HG03097 (cell line): ENCODE data around the gene IFI30.
"Not testable (repeated sequence)": the region's sequence is repeated elsewhere in the genome, so short reads cannot be mapped to it uniquely, and the experiment has no call there.

Source experiments
- ATAC-seq: cut with Tn5 transposase; IDR thresholded peaks from one replicate; pipeline ENCODE4 v1.9.1; 2021; ENCODE audit not compliant: unreplicated experiment, low FRiP score

Gene IFI30

DNA sequence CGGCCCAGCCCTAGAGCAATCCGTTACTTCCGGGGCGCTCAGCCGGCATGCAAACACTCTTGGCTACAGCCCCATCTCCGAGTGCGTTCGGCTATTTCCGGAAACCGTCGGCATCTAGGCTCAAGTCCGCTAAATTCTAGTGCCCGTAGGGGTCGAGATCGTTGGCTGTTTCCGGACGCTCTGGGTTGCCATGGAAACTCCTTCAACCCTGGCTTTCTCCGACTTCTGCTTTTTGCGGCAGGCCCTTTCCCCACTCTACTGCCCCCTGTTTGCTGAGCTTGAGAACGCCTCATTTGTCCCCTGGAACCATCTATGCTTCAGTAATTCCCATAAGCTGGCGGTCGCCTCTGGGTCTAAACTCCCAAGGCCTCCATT is 21.2 kb upstream of the IFI30 start:
- ATAC-seq = peak; percentile 57

DNA sequence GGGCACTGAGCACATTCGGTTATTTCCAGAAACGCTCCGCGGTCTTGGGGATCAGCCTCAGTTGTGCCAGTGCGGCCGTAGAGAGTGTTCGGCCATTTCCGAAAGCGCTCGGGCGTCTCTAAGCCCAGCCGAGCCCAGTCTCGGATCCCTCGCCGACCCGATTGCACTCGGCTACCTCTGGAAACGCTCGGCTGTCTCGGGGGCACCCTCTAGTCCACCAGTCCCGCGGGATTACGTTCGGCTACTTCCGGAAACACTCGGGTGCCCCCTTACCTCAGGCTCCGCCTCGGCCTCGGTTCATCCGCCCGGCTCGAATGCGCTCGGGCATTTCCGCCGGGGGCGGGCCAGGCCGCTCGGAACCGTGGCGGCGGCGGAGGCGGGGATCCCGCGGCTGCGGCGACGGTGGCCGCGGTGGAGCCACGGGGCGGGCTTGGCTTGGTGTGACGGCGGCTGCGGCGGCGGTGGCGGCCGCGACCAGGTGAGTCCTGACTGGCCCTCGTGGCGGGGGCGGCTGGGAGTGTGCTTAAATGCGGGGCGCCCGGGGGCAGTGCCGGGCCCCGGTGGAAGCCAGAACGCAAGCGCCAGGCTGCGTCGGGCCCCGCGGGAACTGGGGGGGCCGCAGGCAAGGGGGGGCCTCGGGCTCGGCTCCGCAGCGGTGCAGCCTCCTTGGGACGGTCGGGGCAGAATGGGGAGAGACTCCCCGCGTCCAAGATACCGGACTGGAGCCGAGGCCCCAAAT is 20.6 kb upstream of the IFI30 start, which contains the start of gene PIK3R2:
TSS of gene PIK3R2 (plus strand) at position 347 of the 739 bp plus-strand sequence. CDS start 2,717 bp downstream, outside the sequence.
- ATAC-seq = peak; percentile 77

DNA sequence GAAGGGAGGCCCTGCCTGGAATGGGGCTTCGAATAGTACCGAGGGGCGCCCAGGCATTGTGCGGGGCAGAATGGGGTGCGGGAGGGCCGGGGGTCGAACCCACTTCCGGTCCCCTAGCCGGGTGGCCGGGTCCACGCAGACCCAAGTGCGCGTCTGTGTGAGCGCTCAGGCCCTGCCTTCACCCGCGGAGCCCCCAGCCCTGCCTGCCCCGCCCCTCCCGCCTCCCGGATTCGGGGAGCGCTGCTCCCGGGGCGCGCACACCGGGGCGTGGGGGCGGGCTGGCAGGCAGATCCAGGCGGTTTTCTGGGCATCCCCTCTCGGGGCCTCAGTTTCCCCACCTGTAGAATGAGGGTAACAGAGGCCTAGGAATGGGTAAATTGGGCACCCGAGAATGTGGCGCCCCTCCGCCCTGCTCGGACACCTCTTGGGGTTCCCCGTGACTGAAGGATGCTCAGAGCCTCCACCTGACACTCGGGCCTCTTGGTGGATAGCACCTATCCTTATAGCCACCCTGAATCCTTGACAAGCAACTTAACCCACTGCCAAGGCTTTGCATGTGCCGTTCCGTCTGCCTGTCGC is 20.0 kb upstream of the IFI30 start:
- ATAC-seq = no peak

DNA sequence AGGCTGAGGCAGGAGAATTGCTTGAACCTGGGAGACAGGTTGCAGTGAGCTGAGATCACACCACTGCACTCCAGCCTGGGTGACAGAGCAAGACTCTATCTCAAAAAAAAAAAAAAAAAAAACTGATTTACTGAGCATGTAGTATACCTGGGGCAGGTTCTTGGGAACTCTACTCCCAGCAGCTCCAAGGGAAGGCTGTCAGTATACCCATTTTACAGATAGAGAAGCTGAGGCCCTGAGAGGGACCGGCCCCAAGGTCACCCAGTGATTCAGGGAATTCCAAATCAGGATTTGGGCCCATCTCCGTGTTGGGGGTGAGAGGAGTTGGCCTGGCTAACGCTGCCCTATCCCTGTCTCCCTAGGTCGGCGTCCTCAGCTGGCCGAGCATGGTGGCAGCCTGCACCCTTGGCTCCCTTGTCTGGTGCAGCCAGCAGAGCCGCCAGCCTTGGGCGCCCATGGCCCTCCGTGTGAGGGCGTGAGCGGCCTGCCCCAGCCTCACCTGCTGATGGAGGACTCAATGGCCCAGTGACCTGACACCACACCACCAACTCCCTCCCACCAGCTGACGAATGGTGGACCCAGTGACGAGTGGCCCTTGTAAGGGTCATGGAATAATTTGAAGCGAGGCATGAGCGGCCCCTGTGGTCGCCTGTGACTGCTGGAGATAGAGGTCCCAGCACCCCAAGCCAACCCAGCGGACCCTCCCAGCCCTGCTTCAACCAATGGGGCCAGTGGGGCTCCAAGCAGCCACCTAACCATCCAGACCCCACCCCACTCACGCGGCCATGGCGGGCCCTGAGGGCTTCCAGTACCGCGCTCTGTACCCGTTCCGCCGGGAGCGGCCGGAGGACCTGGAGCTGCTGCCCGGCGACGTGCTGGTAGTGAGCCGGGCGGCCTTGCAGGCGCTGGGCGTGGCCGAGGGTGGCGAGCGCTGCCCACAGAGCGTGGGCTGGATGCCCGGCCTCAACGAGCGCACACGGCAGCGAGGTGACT is 18.2 kb upstream of the IFI30 start:
- ATAC-seq = no peak

DNA sequence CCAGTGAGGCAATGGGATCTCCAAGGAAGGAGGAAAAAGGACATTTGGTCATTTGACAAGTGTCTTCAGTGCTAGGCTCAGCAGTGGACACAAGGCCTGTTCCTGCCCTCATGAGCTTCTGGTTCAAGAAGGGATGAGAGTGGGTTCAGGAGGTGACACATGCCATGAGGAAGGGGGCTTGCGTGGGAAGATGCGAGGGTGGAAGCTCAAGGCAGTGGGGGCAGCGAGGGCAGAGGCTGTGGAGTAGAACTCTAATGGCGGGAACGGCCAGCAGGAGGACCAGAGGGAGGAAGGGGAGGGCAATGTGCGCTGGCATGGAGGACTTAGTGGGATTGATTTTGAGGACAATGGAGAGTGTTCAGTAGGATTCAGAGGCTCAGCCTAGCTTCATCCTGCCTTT is 17.3 kb upstream of the IFI30 start:
- ATAC-seq = no peak

DNA sequence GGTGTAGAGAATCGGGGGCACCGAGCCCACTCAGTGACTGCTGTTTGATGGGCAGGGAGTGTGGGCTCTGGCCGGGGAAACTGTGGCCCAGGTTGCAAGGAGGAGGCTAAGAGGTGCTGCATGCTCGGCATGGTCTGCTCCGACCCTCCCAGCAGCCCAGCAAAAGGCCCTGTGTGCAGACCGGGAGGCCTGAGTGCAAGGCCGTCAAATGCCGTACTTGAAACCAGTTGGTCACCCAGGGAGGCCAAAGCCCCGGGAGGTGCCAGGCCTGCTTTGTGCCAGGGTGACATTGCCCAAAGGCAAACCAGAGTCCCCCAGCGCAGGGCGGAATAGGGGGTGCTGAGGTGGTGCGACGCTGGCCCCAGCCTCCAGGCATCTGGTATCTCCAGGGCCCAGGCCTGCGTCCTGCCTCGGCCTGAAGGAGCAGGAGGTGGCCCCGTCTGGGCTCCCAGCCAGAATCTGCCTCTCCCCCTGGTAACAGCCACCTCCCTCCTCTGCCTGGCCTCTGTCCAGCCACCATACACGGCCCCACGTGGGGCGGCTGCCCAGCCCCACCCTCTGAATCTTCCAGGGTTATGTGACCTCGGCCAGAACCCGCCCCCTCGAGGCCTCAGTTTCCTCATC is 16.7 kb upstream of the IFI30 start:
- ATAC-seq = no peak

DNA sequence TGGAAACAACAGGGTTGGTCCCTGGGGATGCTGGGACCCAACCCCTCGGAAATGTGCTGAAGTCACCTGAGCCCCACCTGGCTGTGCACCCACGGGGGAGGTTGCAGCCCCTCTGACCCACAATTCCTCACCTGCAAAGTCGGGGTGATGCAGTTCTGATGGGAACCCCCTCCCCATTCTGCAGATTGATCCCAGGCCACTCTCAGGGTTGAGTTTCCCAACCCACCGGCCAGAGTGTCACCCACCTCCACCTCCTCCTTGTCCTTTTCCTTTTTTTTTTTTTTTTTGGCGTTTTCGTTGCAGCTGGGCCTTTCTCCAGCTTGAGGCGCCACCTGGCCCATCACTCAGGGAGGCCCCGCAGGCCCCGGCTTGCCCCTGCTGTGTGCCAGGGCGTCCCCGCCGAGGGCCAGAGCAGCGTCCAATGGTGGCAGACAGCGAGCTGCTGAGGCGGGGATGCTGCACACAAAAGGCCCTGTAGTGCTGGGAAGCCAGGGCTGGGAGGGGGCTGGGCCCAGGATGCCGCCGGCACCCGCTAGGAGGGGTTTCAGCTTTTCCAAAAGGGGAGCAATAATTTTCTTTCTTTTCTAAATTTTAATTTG is 16.0 kb upstream of the IFI30 start:
- no peak for ATAC-seq

DNA sequence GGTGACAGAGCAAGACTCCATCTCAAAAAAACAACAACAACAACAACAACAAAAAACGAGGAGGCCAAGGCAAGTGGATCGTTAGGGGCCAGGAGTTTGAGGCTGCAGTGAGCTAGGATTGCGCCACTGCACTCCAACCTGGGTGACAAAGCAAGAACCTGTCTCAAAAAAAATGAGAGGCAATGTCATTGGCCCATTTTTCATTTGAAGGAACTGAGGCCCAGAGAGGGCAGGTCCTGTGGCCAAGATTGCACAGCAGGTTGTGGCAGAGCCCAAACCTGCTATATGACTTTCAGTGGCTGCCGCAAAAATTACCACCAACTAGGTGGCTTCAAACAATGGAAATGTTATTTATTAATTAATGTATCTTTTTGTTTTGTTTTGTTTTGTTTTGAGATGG is 15.1 kb upstream of the IFI30 start:
- no peak for ATAC-seq

DNA sequence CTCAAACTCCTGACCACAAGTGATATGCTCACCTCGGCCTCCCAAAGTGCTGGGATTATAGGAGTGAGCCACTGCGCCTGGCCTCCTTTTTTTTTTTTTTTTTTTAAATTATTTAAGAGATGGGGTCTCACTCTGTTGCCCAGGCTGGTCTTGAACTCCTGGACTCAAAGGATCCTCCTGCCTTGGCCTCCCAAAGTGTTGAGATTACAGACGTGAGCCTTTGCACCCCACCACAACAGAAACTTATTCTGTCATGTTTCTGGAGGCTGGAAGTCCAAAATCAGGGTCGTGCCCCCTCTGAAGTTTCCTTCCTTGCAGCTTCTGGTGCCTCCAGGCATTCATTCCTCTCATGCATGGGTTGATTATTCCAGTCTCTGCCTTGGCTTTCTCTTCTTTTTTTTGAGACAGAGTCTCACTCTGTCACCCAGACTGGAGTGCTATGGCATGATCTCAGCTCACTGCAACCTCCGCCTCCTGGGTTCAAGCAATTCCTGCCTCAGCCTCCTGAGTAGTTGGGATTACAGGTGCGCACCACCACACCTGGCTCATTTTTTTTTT is 14.5 kb upstream of the IFI30 start:
- not testable (repeated sequence) for ATAC-seq

DNA sequence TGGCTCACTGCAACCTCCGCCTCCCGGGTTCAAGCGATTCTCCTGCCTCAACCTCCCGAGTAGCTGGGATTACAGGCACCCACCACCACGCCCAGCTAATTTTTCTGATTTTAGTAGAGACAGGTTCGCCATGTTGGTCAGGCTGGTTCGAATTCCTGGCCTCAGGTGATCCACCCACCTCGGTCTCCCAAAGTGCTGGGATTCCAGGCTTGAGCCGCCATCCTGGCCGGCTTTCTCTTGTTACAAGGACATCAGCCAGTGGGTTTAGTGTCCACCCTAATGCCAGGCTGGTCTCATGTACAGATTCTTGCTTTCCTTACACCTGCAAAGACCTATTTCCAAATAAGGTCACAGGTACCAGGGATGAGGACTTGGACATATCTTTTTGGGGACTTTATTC is 13.8 kb upstream of the IFI30 start:
- ATAC-seq = no peak

DNA sequence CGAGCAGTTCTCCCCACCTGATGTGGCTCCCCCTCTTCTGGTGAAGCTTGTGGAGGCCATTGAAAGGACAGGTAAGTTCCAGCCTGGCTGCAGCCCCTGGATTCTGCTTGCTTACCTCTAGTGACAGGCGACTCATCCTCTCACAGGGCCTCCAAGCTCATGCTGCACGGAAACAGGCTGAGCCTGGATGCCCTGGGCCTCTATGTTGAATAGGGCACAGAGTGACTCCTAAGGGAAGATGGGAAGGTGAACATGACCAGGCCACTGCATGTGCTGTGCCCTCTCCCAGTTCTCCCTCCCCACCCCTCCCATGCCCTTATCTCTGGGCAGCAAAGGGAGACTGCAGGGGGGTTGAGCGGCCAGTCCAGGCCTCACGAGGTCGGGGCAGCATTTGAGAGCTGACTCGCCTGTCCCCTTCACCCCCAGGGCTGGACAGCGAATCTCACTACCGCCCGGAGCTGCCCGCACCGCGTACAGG is 13.1 kb upstream of the IFI30 start:
- no peak for ATAC-seq

DNA sequence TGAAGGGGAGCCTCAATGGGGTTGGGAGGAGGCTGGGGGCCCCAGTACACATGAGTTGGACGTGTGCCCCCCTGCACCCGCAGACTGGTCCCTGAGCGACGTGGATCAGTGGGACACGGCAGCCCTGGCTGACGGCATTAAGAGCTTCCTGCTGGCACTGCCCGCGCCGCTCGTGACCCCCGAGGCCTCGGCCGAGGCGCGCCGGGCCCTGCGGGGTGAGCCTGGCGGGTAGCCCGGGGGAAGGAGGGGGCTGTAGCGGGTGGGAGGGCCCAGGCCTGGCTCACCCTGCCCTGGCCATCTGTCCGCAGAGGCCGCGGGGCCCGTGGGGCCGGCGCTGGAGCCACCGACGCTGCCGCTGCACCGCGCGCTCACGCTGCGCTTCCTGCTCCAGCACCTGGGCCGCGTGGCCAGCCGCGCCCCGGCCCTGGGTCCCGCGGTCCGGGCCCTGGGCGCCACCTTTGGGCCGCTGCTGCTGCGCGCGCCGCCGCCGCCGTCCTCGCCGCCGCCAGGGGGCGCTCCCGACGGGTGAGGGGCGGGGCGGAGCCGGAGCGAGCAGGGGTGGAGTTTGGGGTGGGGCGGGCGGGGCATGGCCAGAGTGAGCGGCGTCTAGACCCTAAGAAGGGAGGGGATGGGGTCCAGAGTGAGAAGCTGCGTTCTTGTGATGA is 12.5 kb upstream of the IFI30 start:
- peak; percentile 60 for ATAC-seq

DNA sequence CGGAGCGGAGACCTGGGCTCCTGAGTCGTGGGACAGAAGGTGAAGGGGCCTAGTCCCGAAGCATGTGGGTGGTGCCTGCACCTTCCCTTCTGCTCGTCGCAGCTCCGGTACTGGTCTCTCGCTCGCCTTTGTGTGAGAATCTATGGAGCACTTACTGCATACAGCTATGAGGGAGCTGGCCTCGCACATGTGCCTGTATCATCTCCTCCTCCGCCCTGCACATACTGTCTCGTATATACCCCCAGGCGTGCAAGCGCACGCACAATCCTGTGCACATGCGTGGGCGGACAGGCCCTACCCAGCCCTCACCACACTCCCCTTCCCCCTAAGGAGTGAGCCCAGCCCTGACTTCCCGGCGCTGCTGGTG is 12.0 kb upstream of the IFI30 start:
- no peak for ATAC-seq

DNA sequence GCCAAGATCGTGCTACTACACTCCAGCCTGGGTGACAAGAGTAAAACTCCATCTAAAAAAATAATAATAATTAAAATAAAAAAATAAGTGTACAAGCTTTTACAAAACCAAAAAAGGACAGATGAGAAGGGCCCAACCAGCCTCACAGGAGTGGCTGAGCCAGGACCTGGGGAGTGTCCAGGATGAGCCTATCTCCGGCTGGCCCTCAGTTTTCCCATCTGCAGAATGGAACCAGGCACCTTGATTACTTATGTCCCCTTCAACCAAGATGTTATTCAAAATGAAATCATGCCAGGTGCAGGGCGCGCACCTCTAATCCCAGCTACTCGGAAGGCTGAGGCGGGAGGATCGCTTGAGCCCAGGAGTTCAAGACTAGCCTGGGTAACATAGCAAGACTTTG is 9.5 kb upstream of the IFI30 start:
- no peak for ATAC-seq

DNA sequence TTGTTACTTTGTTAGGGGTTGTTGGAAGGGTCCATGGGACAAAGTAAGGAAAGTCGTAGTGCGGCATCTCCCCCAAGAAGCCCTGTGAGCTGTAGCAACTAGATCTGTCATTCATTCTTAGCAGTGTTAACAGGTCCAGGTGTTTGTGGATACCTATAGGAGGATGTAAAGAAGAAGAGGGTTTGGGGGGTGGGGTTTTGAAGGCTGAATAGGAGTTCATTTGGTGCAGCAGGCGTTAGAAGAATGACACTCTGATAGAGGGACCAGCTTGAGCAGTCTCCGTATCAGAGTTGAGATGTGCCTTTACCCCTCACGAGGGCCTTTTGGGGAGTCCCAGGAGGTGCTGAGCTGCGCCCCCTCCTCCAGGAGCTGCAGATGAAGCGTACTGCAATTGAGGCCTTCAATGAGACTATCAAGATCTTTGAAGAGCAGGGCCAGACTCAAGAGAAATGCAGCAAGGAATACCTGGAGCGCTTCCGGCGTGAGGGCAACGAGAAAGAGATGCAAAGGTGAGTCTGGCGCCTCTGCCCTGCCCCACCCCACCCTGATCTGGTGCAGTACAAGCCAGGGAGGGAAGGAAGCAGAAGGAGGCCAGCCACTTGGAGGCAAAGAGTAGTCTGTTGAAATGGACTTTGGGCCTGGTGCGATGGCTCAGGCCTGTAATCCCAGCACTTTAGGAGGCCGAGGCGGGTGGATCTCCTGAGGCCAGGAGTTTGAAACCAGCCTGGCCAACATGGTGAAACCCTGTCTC is 7.6 kb upstream of the IFI30 start:
- ATAC-seq = no peak

DNA sequence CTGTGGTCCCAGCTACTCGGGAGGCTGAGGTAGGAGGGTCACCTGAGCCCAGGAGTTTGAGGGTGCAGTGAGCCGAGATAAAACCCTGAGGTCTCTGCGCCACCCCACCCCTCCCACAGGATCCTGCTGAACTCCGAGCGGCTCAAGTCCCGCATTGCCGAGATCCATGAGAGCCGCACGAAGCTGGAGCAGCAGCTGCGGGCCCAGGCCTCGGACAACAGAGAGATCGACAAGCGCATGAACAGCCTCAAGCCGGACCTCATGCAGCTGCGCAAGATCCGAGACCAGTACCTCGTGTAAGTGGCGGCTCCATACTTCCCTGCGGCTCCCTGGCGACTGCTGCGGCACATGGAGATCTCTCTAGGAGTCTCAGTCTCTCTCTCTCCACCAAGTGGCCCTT is 6.6 kb upstream of the IFI30 start:
- no peak for ATAC-seq

DNA sequence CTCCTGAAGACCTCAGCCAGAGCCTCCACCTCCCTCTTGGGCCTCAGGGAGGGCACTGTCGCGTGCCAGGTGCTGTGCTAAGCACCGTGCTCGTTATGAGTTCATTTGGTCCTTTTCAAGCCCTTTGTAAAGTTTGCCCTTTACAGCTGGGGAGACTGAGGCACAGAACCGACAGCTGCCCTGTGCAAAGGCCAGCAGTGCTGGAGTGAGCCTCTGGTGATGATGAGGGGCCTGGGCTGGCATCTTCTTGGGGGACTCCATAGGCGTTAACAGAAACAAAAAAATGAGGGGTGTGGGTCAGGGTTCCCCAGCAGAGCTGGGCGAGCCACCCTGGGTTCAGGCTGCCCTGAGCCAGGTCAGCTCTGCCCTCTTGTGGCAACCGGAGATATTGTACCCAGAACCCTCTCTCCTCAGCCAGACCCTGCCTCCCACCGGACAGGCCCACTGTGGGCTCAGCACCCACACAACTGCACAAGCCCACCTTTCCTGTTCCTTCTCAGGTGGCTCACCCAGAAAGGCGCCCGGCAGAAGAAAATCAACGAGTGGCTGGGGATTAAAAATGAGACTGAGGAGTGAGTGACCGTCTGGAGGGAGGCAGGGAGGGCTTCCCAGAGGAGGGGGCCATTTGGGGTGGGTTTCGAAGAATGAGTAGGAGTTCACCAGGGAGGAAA is 5.5 kb upstream of the IFI30 start:
- no peak for ATAC-seq

DNA sequence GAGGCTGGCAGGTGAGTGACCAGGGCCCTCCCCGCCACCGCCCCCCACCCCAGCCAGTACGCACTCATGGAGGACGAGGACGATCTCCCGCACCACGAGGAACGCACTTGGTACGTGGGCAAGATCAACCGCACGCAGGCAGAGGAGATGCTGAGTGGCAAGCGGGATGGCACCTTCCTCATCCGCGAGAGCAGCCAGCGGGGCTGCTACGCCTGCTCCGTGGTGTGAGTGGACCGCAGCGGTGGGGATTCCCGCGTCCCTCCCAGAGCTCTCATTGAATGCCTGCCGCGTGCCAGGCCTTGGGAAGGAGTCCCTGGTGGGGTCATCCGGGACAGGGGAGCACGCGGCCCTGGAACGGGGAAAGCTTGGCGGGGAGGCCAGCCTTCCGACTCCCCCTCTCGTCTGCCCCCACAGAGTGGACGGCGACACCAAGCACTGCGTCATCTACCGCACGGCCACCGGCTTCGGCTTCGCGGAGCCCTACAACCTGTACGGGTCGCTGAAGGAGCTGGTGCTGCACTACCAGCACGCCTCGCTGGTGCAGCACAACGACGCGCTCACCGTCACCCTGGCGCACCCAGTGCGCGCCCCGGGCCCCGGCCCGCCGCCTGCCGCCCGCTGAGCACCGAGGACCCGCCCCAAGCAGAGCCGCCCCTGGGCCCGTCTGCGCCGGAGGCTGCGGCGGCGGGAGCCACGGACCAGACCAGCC is 4.8 kb upstream of the IFI30 start:
- no peak for ATAC-seq
